ENCODE measurements around the gene ENPP6.

ENPP6 gene

GRCh38 chr4:184217634-184218033, at the start of gene ENPP6:
Gene ENPP6 (minus strand): TSS chr4:184217873. CDS start chr4:184217819, 54 bp downstream.
- DNase-seq, result no peak

GRCh38 chr4:184267206-184267608, 49.5 kb upstream of the ENPP6 start:
- DNase-seq, result no peak

DNA sequence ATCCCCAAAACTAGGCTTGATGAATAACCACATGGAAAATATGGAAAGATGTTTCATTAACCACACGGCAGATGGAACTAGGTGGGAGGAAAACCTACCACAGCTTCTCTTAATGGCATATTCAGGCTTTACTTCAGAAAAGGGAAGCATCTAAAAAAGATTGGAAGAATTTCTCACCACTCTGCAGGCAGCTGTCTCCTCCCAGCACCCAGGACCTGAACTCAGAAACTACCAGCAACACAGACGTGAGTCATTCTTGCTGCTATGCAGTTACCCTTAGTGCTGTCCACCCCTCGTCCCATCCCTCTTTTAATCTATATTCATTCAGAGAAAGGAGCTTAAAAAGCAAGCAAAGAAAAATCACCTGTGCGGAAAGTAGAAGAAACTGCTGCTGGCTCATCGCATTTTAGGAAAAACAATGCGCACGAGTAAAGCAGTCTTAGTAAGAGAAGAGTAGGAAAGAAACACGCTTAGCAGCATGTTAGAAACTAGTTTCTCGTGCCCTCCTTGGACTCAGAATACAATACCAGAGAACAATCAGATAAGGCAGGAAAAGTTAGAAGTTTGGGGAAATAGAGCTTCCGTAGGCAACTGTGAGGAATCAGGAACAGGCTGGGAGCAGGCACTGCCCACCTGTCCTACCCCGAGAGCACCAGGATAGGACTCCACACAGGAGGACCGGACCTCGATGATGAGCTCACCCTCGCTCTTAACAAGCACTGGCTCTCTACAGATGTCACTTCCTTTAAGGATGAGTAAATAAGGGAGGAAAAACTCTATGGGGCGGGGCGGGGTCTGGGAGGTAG, 48.1 kb upstream of the ENPP6 start:
- DNase-seq, result no peak

GRCh38 chr4:184263910-184264732, 46.4 kb upstream of the ENPP6 start:
- peak; percentile 90 for DNase-seq

DNA sequence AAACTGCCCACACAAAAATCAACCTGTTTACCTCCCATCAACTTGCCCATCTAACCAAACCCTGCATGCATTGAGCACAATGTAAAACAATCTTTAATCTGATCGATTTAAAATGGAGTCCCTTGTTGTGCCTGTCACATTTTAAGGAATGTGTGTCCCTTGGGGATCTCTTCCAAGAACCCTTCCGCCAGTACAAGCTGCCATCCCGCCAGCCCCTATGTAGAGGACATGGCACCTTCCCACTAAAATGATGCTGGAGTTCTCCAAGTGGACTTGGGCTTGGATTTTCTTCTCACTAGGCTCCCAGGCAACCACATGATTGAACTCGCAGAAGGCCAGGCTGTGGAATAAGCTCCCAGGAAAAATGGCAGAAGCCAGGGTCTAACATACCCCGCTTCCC, 45.8 kb upstream of the ENPP6 start:
- no peak for DNase-seq

DNA sequence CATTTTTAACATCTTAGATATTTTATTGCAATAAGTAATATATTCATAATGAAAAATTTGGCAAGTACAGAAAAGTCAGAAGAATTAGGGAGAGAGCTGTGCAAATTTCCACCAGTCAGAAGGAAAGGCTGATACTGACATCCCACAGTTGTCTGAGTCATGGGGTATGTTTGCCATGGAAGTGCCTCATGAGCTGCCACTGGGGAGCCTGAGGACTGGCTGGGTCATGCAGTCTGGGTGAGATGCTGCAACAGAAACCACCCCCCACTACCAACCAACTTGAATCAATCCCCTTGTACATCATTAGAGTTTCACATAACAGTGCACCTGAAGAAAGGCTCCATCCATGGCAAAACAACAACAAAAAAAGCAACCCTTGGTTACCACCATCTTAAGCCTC, 45.2 kb upstream of the ENPP6 start:
- DNase-seq, result no peak

DNA sequence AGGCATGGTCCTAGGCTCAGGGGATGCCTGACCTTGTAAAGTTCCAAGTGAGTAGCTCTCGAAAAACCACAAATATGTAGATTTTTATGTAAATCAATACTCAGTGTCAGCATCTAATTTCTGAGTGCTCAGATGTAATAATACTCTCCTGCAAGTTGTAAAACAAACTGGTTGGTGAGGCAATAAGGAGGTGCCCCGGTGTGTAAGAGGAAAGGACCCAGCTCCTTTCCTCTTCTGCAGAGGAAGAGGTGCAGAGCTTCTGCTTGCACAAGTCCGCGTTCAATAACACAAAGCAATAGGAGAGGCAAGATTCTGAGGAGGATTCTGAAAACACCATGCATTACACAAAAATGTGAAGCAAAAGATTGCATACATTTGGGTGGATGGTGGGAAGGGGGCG, 43.6 kb upstream of the ENPP6 start:
- no peak for DNase-seq

- DNase-seq, result no peak
Measured at GRCh38 chr4:184259866-184260265, 42.2 kb upstream of the ENPP6 start.

GRCh38 chr4:184259081-184259480, 41.4 kb upstream of the ENPP6 start:
- no peak for DNase-seq

DNA sequence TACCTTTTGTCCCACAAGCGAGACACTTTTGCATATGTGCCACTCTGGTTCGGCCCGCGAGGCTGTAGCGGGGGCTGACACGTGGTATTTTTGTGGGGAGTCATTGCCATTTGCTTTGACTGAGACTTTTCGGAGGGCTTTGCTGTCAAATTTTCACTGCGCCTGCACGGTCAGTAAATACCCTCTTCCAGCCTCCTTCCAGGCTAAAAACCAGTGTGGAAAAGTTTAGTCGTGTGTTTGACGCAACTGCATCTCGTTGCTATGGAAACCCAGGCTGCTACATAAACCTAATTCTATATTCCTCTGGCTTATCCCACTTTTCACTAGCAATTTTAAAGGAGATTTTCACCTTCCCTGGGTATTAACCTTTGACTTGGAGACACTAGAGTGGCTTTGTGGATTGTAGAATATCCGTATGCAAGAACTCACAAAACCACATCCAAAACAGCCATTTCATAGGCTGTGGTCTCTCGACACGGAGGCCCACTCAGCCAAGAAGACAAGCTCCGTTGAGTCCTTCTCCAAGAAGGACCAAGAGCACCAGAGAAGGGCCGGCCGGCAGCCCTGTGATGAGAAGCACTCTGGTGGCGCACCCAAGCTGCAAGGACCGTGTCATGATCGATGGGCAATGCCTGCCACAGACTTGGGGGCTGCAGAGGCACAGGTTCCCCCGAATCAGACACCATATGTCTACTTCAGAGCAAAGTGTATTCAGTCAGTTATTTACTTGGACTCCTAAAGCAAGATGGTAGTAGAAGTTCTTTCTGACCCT, 38.4 kb upstream of the ENPP6 start:
- DNase-seq, result no peak

GRCh38 chr4:184255361-184255760, 37.7 kb upstream of the ENPP6 start:
- no peak for DNase-seq

DNA sequence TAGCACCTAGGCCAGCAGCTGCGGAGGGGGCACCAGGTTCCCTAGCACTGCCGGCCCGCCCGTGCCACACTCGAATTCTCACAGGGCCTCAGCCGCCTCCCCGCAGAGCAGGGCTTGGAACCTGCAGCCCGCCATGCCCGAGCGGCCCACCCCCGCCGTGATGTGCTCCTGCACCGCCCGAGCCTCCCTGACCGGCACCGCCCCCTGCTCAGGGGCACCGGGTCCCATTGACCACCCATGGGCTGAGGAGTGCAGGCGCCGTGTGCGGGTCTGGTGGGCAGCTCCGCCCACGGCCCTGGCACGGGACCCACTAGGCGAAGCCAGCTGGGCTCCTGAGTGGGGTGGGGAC, 35.4 kb upstream of the ENPP6 start:
- DNase-seq, result no peak

GRCh38 chr4:184252136-184253071, 34.7 kb upstream of the ENPP6 start:
- no peak for DNase-seq

DNA sequence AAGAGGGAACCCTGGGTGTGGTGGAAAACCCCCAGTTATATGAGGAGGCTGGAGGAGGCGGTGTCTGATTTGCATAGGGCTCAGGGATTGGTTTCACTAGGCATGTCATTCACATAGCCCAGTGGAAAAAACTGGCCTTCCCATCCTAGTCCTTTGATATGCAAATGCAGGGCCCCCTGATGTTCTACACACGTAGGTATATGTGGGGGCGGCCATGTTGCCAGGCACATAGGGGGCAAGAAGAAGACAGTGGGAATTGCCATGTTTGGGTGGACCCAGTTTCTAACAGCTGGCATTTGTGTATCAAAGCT, 34.0 kb upstream of the ENPP6 start:
- no peak for DNase-seq

GRCh38 chr4:184250795-184251669, 33.4 kb upstream of the ENPP6 start:
- peak; percentile 33 for DNase-seq

DNA sequence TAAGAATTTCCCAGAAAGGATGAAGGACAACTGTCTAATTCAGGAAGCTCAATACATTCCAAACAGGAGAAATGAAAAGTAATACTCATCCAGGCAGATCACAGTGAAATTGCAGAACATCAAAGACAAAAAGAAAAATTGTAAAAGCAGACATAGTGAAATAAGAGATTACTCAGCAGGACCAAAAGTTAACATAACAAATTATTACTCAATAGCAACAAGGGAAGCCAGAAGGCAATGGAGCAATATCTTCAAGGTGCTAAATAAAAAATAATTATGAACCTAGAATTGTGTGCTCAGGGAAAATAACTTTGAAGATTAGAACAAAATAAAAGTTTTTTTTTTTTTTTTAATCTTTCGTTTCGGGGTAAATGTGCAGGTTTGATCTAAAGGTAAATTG, 30.5 kb upstream of the ENPP6 start:
- DNase-seq, result no peak

DNA sequence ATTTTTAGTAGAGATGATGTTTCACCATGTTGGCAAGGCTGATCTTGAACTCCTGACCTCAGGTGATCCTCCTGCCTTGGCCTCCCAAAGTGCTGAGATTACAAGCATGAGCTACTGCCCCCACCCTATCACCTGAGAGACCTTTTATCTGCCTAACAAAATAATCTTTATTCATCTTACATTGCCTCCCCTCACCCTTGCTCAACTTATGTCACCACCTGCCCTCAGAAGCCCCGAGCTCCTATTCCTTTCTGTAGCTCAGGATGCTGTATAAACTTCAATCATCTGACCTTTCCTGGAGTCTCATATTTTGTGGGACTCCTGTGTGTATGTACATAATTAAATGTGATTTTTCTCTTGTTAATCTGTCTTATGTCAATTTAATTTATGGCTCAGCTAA, 29.7 kb upstream of the ENPP6 start:
- no peak for DNase-seq

DNA sequence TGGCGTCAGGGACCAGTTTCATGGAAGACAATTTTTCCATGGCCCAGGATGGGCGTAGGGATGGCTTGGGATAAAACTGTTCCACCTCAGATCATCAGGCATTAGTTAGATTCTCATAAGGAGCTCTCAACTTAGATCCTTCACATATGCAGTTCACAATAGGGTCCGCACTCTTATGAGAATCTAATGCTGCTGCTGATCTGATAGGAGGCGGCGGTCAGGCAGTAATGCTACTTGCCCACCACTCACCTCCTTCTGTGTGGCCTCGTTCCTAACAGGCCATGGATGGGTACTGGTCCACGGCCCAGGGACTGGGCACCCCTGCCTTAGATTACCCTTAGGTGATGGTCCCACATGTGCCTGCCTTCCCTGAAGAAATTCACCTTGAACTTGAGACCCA, 28.8 kb upstream of the ENPP6 start:
- DNase-seq, result no peak

DNA sequence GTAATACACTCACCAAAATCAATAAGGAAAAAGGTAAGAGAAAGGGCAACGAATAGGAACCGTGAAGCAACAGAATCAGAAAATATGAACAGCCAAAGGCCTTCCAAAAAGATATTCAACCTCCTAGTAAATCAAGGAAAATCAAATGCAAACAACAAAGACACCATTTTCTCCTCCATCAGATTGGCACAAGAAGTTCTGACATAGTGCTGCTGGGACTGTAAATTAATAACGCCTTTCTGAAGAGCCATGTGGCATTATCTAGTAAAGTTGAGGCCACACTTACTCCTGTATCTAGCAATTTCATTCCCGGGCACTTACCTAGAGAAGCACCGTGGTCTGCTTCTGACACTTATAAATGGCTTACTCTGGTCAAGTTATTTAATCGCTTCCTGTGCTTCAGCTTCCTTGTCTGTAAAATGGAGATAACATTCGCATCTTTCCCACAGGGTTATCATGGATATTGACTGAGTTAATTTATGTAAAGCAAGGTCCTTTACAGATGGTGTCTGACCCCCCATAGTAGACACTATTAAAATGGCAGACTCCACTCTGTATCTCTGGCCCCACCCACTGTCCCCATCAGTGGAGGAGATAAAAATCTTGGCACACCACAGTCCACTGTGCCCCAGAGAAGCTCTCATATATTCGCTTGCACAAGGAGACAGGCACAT, 20.5 kb upstream of the ENPP6 start:
- DNase-seq, result no peak

DNA sequence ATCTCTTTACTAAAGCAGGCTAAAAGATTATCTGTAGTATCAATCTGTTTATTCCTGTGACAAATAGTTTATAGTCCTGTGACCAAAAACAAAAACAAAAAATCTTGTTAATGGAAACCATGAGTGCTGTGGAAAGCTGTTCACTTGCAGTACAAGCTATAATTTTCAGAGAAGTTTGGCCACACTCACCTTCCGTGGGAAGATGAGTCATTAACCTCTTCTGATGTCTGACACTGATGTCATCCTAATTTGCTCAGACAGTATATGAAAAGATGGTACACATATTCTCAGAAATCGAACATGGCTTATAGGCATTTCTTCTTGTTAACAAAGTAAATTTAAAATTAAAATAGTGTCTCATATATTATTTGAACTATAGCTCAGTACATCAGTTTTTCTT, 19.9 kb upstream of the ENPP6 start:
- DNase-seq, result no peak

GRCh38 chr4:184235526-184235925, 17.9 kb upstream of the ENPP6 start:
- no peak for DNase-seq

All from NCI-H345 (cell line).